ENCODE data around the gene RAB40B.

- TF ChIP-seq CTCF (IDR thresholded peaks at IDR 0.05), result no peak
- TF ChIP-seq POLR2A (IDR thresholded peaks at IDR 0.05), result no peak
Observed at GRCh38 chr17:82656266-82656665, 42.2 kb downstream of the RAB40B start.
